SJSA1 (cell line): ENCODE data around the gene ZC3H8. TPM values are rescaled to one million over a fixed set of nuclear protein-coding genes. Genes with fewer than 3 reads are reported as not detected.

Experiments
- DNase-seq, 2 experiments: peaks; one replicate each; pipeline ENCODE4 v3.0.0-alpha.2; 2015 to 2020; ENCODE audit warnings: low spot score in 2 of 2, low read depth in 1 of 2
- H3K27ac ChIP-seq: fragments of 250-450 bp; sonication (Bioruptor Pico); 2 replicates; pipeline ENCODE4 v1.5.1; 2020; ENCODE audit warnings: mild to moderate bottlenecking, moderate library complexity
- H3K27me3 ChIP-seq: fragments of 250-450 bp; sonication (Bioruptor Pico); replicated peaks from 2 replicates; pipeline ENCODE4 v1.5.1; 2020; ENCODE audit warnings: mild to moderate bottlenecking, moderate library complexity
- H3K36me3 ChIP-seq: fragments of 250-450 bp; sonication (Bioruptor Pico); 2 replicates; pipeline ENCODE4 v1.5.1; 2020; ENCODE audit warnings: mild to moderate bottlenecking
- H3K4me1 ChIP-seq: fragments of 250-450 bp; sonication (Bioruptor Pico); replicated peaks from 2 replicates; pipeline ENCODE4 v1.6.1; 2021; ENCODE audit warnings: mild to moderate bottlenecking
- H3K4me3 ChIP-seq: fragments of 250-450 bp; sonication (Bioruptor Pico); 2 replicates; pipeline ENCODE4 v1.5.1; 2020; ENCODE audit warnings: mild to moderate bottlenecking
- H3K9me3 ChIP-seq: fragments of 250-450 bp; sonication (Bioruptor Pico); replicated peaks from 2 replicates; pipeline ENCODE4 v1.5.1; 2020; ENCODE audit warnings: mild to moderate bottlenecking
- total RNA-seq: library from RNA; depleted of rRNA; stranded (reverse); fragments of >200 nt; shearing (Covaris generic); gene quantifications from 2 replicates; pipeline ENCODE4 v1.2.3, GENCODE V29; 2014; rRNA removed

ZC3H8 gene
- total RNA-seq, 1 experiment from 2014 or later: 5.7 TPM

- Histone ChIP-seq H3K36me3 (no peaks in the 10 kb centered on the region), H3K9me3 (no peaks in the 10 kb centered on the region), H3K27ac (no peak overlapping the region), H3K4me1 (no peaks in the 10 kb centered on the region), H3K27me3 (peaks cover 3% of the 10 kb centered on the region; the same call in 1 of the 2 replicates), H3K4me3 (no peak overlapping the region)
- DNase-seq: no peak
Measured at GRCh38 chr2:112162341-112162740, 92.5 kb downstream of the ZC3H8 start.

Other genes starting within 250 kb of the ZC3H8 start
- gene TMEM87B, start 199.8 kb downstream of the ZC3H8 start, total RNA-seq: 32.5 and 53.0 TPM in 2 replicates
- not detected in 2 replicates for gene FBLN7, start 116.7 kb downstream of the ZC3H8 start, total RNA-seq
- 0.69 and 5.6 TPM in 2 replicates for gene ZC3H6, start 20.6 kb upstream of the ZC3H8 start, total RNA-seq
- gene RGPD8, start 178.6 kb upstream of the ZC3H8 start, total RNA-seq: 1.4 and 5.5 TPM in 2 replicates
- gene TTL, start 227.1 kb upstream of the ZC3H8 start, total RNA-seq: 33.7 and 47.7 TPM in 2 replicates